HepG2 (cell line): Measurements from ENCODE around the gene SSTR5.

ENCODE experiments used
- CEBPB ChIP-seq: IDR thresholded peaks from 2 replicates; pipeline ENCODE4 v1.6.1; 2011; ENCODE audit warnings: low read depth, low read length, improper control_type of control experiment, borderline replicate concordance
- CTCF ChIP-seq: sonication (generic); formaldehyde crosslinking; IDR thresholded peaks from 2 replicates; pipeline ENCODE4 v1.5.0; 2020; ENCODE audit warnings: mild to moderate bottlenecking, missing genetic modification reagents, moderate library complexity
- POLR2AphosphoS5 ChIP-seq: IDR thresholded peaks from 2 replicates; pipeline ENCODE4 v1.6.1; 2012; ENCODE audit warnings: low read depth, low read length
- PRDM4 ChIP-seq: sonication (generic); formaldehyde crosslinking; IDR thresholded peaks from 2 replicates; pipeline ENCODE4 v1.9.0; 2021; ENCODE audit warnings: missing genetic modification reagents, borderline replicate concordance
- SOX13 ChIP-seq, 3 experiments: fragments of 450-650 bp in 1 of 3; sonication (generic) in 1 of 3; formaldehyde crosslinking in 1 of 3; IDR thresholded peaks in 2 of 3; conservative IDR thresholded peaks in 1 of 3; 2 replicates each; pipeline versions ENCODE4 v1.5.0 to v1.6.1; 2016 to 2020; ENCODE audit warnings: antibody characterized with exemption in 1 of 3, mild to moderate bottlenecking in 1 of 3, missing compliant biosample characterization in 1 of 3, missing genetic modification reagents in 1 of 3, moderate library complexity in 1 of 3
- ZC3H4 ChIP-seq: sonication (generic); formaldehyde crosslinking; IDR thresholded peaks from 2 replicates; pipeline ENCODE4 v1.4.0; 2020; ENCODE audit warnings: missing genetic modification reagents, borderline replicate concordance
- ZNF12 ChIP-seq: sonication (generic); formaldehyde crosslinking; IDR thresholded peaks from 2 replicates; pipeline ENCODE4 v1.5.0; 2020; ENCODE audit warnings: missing genetic modification reagents
- ZNF724P ChIP-seq: sonication (generic); formaldehyde crosslinking; IDR thresholded peaks from 2 replicates; pipeline ENCODE4 v1.8.0; 2022; ENCODE audit warnings: missing genetic modification reagents, borderline replicate concordance
- TF ChIP-seq, protein P1 (sequence below): sonication (generic); formaldehyde crosslinking; IDR thresholded peaks from 2 replicates; pipeline ENCODE4 v1.8.0; 2022; ENCODE audit warnings: mild to moderate bottlenecking, missing genetic modification reagents, moderate library complexity

- TF ChIP-seq CTCF (CRISPR knock-in tag) (no peak), ZC3H4 (CRISPR knock-in tag) (no peak), PRDM4 (CRISPR knock-in tag) (no peak), ZNF12 (CRISPR knock-in tag) (no peak), CEBPB (no peak), POLR2AphosphoS5 (no peak), SOX13 (IDR thresholded peaks at IDR 0.05) (no peak), SOX13 (CRISPR knock-in tag; conservative IDR thresholded peaks at IDR 0.05 in 1 of 2, IDR thresholded peaks at IDR 0.05 in 1 of 2) (no peak), ZNF724P (CRISPR knock-in tag) (no peak)
- TF ChIP-seq, protein P1, sequence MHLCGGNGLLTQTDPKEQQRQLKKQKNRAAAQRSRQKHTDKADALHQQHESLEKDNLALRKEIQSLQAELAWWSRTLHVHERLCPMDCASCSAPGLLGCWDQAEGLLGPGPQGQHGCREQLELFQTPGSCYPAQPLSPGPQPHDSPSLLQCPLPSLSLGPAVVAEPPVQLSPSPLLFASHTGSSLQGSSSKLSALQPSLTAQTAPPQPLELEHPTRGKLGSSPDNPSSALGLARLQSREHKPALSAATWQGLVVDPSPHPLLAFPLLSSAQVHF (CRISPR knock-in tag), result no peak
Observed at GRCh38 chr16:1084971-1085370, 12.4 kb downstream of the SSTR5 start.
